Mucosa of stomach (tissue), 1 donor: Measurements from ENCODE around the gene EEF1AKMT3.

Experiments
- H3K27me3 ChIP-seq: one replicate; pipeline ENCODE4 v1.7.0; 2013; ENCODE audit warnings: mild to moderate bottlenecking, low read length; ENCODE audit not compliant: control insufficient read depth, insufficient read depth
- H3K36me3 ChIP-seq: one replicate; pipeline ENCODE4 v1.7.0; 2013; ENCODE audit warnings: low read length; ENCODE audit not compliant: control insufficient read depth, insufficient read depth
- H3K4me1 ChIP-seq: one replicate; pipeline ENCODE4 v1.7.0; 2013; ENCODE audit warnings: mild to moderate bottlenecking, low read length; ENCODE audit not compliant: control insufficient read depth, insufficient read depth
- H3K4me3 ChIP-seq: one replicate; pipeline ENCODE4 v1.7.0; 2013; ENCODE audit warnings: low read length
- H3K9ac ChIP-seq: one replicate; pipeline ENCODE4 v1.7.0; 2013; ENCODE audit warnings: mild to moderate bottlenecking, low read length, moderate library complexity
- H3K9me3 ChIP-seq: one replicate; pipeline ENCODE4 v1.7.0; 2013; ENCODE audit warnings: mild to moderate bottlenecking, low read length, moderate library complexity; ENCODE audit not compliant: control insufficient read depth
- donor health status: Pancreatic carcinoma.

The EEF1AKMT3 gene

DNA sequence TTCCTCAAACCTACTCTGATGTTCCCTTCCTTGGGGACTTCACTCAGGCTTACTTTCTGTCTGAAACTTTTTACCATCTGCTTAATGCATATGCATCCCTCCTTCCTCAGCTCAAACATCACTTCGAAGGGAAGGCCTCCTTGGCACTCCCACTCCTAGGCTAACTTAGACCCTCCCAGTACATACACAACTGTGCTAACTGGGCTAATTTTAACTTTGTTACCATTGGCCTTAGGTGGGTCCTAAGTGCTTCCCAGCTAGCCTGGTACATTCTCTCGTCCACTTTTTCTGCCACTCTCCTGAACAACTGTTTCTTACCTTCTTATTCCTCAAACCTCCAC lies 3.8 kb downstream of the EEF1AKMT3 start:
- no peak overlapping the region for H3K9ac ChIP-seq
- H3K9me3 ChIP-seq, result no peaks in the 10 kb centered on the region
- H3K36me3 ChIP-seq, result no peaks in the 10 kb centered on the region
- no peaks in the 10 kb centered on the region for H3K27me3 ChIP-seq
- H3K4me1 ChIP-seq, result peaks cover 7% of the 10 kb centered on the region
- H3K4me3 ChIP-seq, result no peak overlapping the region

DNA sequence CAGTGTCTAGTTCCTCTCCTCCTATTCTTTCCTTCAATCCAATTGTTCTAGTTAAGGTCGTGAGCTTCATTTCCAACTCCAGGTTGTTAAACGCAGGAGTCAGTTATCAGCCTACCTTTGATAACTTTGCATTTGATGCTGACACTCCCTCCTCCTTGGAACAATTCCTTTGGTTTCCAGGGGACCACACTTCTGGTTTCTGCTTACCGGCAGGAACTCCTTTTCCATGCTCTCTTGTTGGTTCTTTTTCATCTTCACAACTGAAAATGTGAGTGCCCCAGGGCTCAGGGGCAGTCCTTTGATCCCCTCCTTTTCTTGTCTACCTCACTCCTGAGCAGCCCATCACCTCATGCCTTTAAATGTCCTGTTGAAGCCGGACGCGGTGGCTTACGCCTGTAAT lies 5.0 kb downstream of the EEF1AKMT3 start:
- Histone ChIP-seq H3K27me3 (no peaks in the 10 kb centered on the region), H3K4me1 (peaks cover 11% of the 10 kb centered on the region), H3K9me3 (no peaks in the 10 kb centered on the region), H3K9ac (no peak overlapping the region), H3K4me3 (no peak overlapping the region), H3K36me3 (no peaks in the 10 kb centered on the region)

DNA sequence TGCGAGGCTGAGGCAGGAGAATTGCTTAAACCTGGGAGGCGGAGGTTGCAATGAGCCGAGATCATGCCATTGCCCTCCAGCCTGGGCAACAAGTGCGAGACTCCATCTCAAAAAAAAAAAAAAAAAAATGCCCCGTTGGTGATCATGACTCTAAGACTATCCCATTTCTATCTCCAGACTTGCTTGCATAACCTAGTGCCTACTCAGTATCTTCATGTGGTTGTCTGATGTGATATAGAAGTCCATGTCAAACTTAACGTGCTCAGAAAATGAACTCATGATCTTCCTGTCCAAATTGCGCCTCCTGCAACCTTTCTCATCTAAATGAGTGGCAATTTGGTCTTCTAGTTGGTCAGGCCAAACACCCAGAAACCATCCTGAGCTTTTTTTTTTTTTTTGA lies 5.5 kb downstream of the EEF1AKMT3 start:
- no peak overlapping the region for H3K9ac ChIP-seq
- H3K4me3 ChIP-seq, result no peak overlapping the region
- peaks cover 9% of the 10 kb centered on the region for H3K4me1 ChIP-seq
- no peaks in the 10 kb centered on the region for H3K9me3 ChIP-seq
- no peaks in the 10 kb centered on the region for H3K36me3 ChIP-seq
- no peaks in the 10 kb centered on the region for H3K27me3 ChIP-seq

DNA sequence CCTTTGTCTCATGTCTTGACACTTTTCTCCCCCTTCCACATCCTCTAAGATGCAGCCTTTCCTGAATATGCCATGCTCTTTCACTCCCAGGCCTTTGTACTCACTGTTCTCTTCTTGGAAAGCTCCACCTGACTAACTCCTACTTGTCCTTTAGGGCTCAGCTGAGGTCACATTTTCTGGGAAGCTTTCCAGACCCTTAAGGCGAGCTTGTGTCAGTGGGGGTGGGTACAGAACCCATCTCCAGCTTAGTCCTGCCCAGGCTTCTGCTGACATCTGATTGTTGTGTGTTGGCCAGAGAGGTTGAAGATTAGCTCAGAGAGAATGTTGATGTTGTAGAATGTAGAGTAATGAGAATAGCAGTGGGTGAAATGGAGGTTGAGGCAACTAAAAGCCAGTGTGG lies 7.3 kb downstream of the EEF1AKMT3 start:
- Histone ChIP-seq H3K9me3 (no peaks in the 10 kb centered on the region), H3K4me1 (peaks cover 4% of the 10 kb centered on the region), H3K27me3 (no peaks in the 10 kb centered on the region), H3K4me3 (no peak overlapping the region), H3K9ac (no peak overlapping the region), H3K36me3 (no peaks in the 10 kb centered on the region)

DNA sequence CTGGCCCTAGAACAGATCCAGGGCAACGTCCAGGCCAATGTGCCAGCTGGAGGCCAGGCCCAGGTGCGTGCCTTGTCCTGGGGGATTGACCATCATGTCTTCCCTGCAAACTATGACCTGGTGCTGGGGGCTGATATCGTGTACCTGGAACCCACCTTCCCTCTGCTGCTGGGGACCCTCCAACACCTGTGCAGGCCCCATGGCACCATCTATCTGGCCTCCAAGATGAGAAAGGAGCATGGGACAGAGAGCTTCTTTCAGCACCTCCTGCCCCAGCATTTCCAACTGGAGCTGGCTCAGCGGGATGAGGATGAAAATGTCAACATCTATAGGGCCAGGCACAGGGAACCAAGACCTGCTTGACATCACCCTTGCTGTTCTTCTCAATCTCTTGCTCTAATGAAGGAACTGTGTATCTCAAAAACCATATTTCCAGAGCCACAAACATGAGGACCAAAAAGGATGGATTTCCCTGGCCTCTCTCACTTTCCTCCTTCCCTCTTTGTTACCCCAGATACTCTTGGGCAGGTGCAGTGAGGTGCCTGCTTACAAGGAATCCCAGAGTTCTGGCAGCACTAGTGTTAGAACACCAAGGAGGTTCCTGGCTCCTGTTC lies 8.0 kb downstream of the EEF1AKMT3 start:
- Histone ChIP-seq H3K4me3 (no peak overlapping the region), H3K9me3 (no peaks in the 10 kb centered on the region), H3K27me3 (no peaks in the 10 kb centered on the region), H3K4me1 (peaks cover 4% of the 10 kb centered on the region), H3K36me3 (no peaks in the 10 kb centered on the region), H3K9ac (no peak overlapping the region)

DNA sequence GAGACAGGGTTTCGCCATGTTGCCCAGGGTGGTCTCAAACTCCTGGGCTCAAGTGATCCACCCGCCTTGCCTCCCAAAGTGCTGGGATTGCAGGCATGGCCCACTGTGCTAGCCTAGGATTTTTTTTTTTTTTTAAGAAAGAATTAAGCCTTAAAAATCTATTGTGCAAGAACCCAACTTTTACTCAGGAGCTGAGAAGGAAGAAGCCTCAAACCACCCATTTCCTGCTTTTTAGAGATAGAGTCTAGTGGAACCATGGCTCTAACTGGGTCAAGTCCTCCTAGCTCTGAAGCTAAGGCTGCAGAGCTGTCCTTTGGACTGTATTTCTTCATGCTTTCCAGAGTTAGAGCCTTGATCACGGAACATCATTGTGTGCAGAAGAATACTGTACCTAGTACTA lies 8.8 kb downstream of the EEF1AKMT3 start:
- H3K27me3 ChIP-seq, result no peaks in the 10 kb centered on the region
- H3K9me3 ChIP-seq, result no peaks in the 10 kb centered on the region
- H3K4me1 ChIP-seq, result peaks cover 4% of the 10 kb centered on the region
- no peak overlapping the region for H3K4me3 ChIP-seq
- H3K9ac ChIP-seq, result no peak overlapping the region
- H3K36me3 ChIP-seq, result no peaks in the 10 kb centered on the region

DNA sequence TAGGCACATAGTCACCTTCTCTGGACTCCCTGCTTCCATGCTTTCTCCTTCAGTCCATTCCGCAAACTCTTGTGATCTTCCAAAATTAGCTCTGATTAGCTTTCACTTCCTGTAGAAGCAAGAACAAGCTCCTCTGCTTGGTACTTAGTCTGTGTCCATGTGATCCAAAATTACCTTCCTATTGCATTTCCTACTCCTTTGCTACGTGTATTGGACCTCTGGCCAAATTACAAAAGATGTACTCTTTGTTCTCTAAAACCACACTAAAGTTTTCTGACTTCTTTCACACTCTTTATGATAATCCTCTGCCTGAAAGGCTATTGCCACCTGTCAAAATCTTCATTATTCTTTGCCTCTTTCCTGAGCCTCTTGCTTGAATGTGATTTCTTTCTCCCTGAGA lies 9.4 kb downstream of the EEF1AKMT3 start:
- Histone ChIP-seq H3K4me1 (peaks cover 4% of the 10 kb centered on the region), H3K4me3 (no peak overlapping the region), H3K27me3 (no peaks in the 10 kb centered on the region), H3K9me3 (no peaks in the 10 kb centered on the region), H3K36me3 (no peaks in the 10 kb centered on the region), H3K9ac (no peak overlapping the region)

DNA sequence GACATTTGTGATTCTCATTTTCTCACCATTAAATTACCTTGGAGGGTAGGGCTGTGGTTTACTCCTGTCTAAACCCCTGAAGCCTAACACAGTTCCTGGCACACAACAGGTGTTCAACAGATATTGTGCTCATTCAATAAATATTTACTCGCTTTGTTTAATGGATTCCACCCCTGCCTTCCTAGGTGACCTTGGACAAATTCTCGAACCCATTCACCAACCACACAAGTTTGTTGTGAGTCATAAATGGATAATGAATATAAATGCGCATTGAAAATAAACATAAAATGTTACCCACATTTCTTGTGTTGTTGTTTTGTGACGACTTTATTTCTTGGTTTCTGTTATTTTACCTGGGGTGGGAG lies 9.8 kb downstream of the EEF1AKMT3 start:
- H3K4me3 ChIP-seq, result peak overlapping the region; percentile 83
- H3K4me1 ChIP-seq, result peaks cover 4% of the 10 kb centered on the region
- no peak overlapping the region for H3K9ac ChIP-seq
- H3K27me3 ChIP-seq, result no peaks in the 10 kb centered on the region
- no peaks in the 10 kb centered on the region for H3K9me3 ChIP-seq
- no peaks in the 10 kb centered on the region for H3K36me3 ChIP-seq

DNA sequence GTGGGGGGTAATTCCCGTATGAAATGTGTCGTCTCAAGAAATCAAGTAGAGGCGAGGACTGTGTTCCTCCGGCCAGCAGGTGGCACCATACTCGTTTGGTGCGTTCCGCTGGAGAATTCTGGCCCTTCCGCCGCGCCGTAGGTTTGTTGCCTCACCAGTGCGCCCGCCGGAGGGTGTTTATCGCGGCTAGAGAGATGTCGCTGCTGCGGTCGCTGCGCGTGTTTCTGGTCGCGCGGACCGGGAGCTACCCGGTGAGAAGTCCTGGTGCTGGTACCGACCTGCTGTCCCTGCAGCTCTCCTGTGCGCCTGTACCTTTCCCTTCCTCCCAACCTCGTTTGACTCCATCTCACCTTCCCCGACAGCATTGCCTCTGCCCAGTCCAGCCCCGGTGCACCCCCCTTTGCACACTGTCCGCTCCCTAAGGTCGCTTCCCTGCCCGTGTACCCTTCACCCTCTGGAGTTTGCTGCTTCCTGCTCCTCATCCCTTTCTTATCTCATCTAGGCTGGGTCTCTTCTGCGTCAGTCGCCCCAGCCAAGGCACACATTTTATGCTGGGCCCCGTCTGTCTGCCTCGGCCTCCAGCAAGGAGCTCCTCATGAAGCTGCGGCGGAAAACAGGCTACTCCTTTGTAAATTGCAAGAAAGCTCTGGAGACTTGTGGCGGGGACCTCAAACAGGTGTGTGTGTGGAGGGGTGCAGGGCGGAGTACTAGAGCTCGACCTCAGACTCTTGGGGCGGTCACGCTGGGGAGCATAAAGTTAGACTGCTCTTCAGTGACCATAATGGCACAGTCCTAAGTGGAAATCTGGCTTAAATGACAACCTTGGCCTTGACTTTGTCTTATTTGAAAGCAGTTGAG lies 10.4 kb downstream of the EEF1AKMT3 start, which contains the start of gene TSFM:
TSFM (plus strand) TSS at position 180 of the 858 bp plus-strand sequence; CDS start at position 195, 15 bp downstream.
- peak within 1 kb of the TSS; percentile 83 for H3K4me3 ChIP-seq
- H3K9ac ChIP-seq, result peak within 1 kb of the TSS; percentile 74
- no peaks in the 10 kb centered on the region for H3K9me3 ChIP-seq
- no peaks in the 10 kb centered on the region for H3K36me3 ChIP-seq
- H3K4me1 ChIP-seq, result peaks cover 4% of the 10 kb centered on the region
- no peaks in the 10 kb centered on the region for H3K27me3 ChIP-seq

DNA sequence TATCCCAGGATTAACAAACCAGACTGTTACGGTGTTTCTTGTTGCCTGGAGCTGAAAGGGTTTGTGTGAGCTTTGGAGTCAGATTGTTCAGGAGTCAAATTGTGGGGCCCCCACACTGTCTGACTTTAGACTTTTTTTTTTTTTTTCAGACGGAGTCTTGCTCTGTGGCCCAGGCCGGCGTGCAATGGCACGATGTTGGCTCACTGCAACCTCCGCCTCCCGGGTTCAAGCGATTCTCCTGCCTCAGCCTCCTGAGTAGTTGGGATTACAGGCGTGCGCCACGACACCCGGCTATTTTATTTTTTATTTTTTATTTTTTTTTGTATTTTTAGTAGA lies 11.0 kb downstream of the EEF1AKMT3 start:
- peak overlapping the region; percentile 83 for H3K4me3 ChIP-seq
- H3K9ac ChIP-seq, result peak overlapping the region; percentile 74
- no peaks in the 10 kb centered on the region for H3K36me3 ChIP-seq
- no peaks in the 10 kb centered on the region for H3K9me3 ChIP-seq
- no peaks in the 10 kb centered on the region for H3K27me3 ChIP-seq
- H3K4me1 ChIP-seq, result peaks cover 4% of the 10 kb centered on the region

DNA sequence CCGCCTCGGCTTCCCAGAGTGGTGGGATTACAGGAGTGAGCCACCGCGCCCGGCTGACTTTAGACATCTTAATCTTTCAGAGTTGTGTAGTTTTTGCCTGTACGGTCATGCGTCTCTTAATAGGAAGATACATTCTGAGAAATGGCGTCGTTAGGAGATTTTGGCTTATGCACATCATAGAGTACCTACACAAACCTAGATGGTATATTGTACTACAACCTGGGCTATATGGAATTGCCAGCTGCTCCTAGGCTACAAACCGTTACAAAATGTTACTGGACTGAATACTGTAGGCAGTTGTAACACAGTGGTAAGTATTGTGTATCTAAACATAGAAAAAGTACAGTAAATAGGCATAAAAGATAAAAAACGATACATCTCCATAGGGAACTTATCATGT lies 11.4 kb downstream of the EEF1AKMT3 start:
- no peaks in the 10 kb centered on the region for H3K27me3 ChIP-seq
- H3K4me3 ChIP-seq, result no peak overlapping the region
- H3K36me3 ChIP-seq, result no peaks in the 10 kb centered on the region
- no peaks in the 10 kb centered on the region for H3K9me3 ChIP-seq
- H3K9ac ChIP-seq, result no peak overlapping the region
- H3K4me1 ChIP-seq, result peaks cover 4% of the 10 kb centered on the region

DNA sequence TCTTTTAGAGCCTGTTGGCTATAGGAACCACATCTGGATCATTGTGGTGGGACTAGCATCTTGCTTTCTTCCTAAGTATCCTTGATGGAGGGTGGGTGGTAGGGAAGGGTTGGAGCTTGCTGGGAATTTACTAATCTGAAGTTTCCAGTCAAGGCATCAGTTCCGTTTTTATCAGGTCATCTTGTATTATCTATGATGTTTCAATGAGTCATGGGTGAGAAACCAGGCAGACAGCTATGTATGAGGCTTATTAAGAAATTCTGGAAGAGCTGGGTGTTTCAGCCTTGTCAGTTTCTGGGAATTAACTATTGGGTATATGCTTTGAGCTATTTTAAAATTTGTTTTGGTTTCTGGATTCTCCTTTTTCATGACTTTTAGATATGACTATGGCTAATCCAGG lies 21.5 kb downstream of the EEF1AKMT3 start:
- Histone ChIP-seq H3K9me3 (no peaks in the 10 kb centered on the region), H3K9ac (no peak overlapping the region), H3K27me3 (no peaks in the 10 kb centered on the region), H3K36me3 (peaks cover 1% of the 10 kb centered on the region), H3K4me1 (no peaks in the 10 kb centered on the region), H3K4me3 (no peak overlapping the region)
